NCI-H748 (cell line): Measurements from ENCODE around the gene MACROD2.

Experiments used
- DNase-seq: peaks from one replicate; lab custom pipeline; 2025; ENCODE audit not compliant: unreplicated experiment; lab: John Stamatoyannopoulos, UW

The MACROD2 gene

GRCh38 chr20:15061955-15062354 is 1066.6 kb downstream of the MACROD2 start:
- no peak for DNase-seq

GRCh38 chr20:15063081-15063480 is 1067.8 kb downstream of the MACROD2 start:
- no peak for DNase-seq

- DNase-seq = no peak
These were observed 1069.4 kb downstream of the MACROD2 start for GRCh38 chr20:15064741-15065140.

- no peak for DNase-seq
These were observed 1070.5 kb downstream of the MACROD2 start for GRCh38 chr20:15065794-15066193.

GRCh38 chr20:15068486-15068885 is 1073.2 kb downstream of the MACROD2 start:
- no peak for DNase-seq

- no peak for DNase-seq
These were observed 1074.0 kb downstream of the MACROD2 start for GRCh38 chr20:15069355-15069754.

GRCh38 chr20:15071085-15071808 is 1075.9 kb downstream of the MACROD2 start:
- DNase-seq = no peak

- DNase-seq = no peak
These were observed 1077.0 kb downstream of the MACROD2 start for GRCh38 chr20:15072316-15072715.

GRCh38 chr20:15075586-15075985 is 1080.3 kb downstream of the MACROD2 start:
- no peak for DNase-seq

- DNase-seq = peak; percentile 51
These were observed 1081.5 kb downstream of the MACROD2 start for GRCh38 chr20:15076785-15077184.

GRCh38 chr20:15077733-15078250 is 1082.5 kb downstream of the MACROD2 start:
- no peak for DNase-seq

- DNase-seq = no peak
These were observed 1084.5 kb downstream of the MACROD2 start for GRCh38 chr20:15079594-15080340.

- no peak for DNase-seq
These were observed 1085.9 kb downstream of the MACROD2 start for GRCh38 chr20:15081261-15081660.

- DNase-seq = no peak
These were observed 1096.2 kb downstream of the MACROD2 start for GRCh38 chr20:15091421-15092037.

- DNase-seq = no peak
These were observed 1103.0 kb downstream of the MACROD2 start for GRCh38 chr20:15098351-15098750.

GRCh38 chr20:15099130-15099529 is 1103.8 kb downstream of the MACROD2 start:
- no peak for DNase-seq

GRCh38 chr20:15100506-15101160 is 1105.3 kb downstream of the MACROD2 start:
- DNase-seq = no peak

GRCh38 chr20:15107931-15108330 is 1112.6 kb downstream of the MACROD2 start:
- no peak for DNase-seq

- DNase-seq = no peak
These were observed 1114.2 kb downstream of the MACROD2 start for GRCh38 chr20:15109494-15109893.

- no peak for DNase-seq
These were observed 1116.3 kb downstream of the MACROD2 start for GRCh38 chr20:15111654-15112053.

- DNase-seq = no peak
These were observed 1117.9 kb downstream of the MACROD2 start for GRCh38 chr20:15113144-15113773.
